KOPT-K1 (cell line): ENCODE measurements around the gene EPC1.
"Not testable (repeated sequence)": the region's sequence is repeated elsewhere in the genome, so short reads cannot be mapped to it uniquely, and the experiment has no call there.

Experiments
- H3K27ac ChIP-seq: fragments of 200-600 bp; sonication (generic); 2 replicates; pipeline ENCODE4 v1.5.1; 2016; ENCODE audit warnings: antibody characterized with exemption, mild to moderate bottlenecking, low read depth, low read length; ENCODE audit not compliant: poor library complexity, severe bottlenecking
- H3K36me3 ChIP-seq: fragments of 200-600 bp; sonication (generic); 2 replicates; pipeline ENCODE4 v1.5.1; 2017; ENCODE audit warnings: antibody characterized with exemption, mild to moderate bottlenecking, low read length, moderate library complexity; ENCODE audit not compliant: insufficient read depth
- H3K9me3 ChIP-seq: fragments of 200-600 bp; sonication (generic); 2 replicates; pipeline ENCODE4 v1.5.1; 2017; ENCODE audit warnings: antibody characterized with exemption, low read length, mild to moderate bottlenecking; ENCODE audit not compliant: insufficient read depth, poor library complexity, severe bottlenecking

EPC1 gene

GRCh38 chr10:32346551-32347362 lies at the start of gene EPC1:
Gene EPC1, minus strand, starts transcription at chr10:32347158. Its CDS starts 243 bp downstream, at chr10:32346915.
- H3K9me3 ChIP-seq = no peaks in the 10 kb centered on the region
- peak within 1 kb of the TSS; percentile 99 for H3K27ac ChIP-seq
- peaks cover 19% of the 10 kb centered on the region for H3K36me3 ChIP-seq

DNA sequence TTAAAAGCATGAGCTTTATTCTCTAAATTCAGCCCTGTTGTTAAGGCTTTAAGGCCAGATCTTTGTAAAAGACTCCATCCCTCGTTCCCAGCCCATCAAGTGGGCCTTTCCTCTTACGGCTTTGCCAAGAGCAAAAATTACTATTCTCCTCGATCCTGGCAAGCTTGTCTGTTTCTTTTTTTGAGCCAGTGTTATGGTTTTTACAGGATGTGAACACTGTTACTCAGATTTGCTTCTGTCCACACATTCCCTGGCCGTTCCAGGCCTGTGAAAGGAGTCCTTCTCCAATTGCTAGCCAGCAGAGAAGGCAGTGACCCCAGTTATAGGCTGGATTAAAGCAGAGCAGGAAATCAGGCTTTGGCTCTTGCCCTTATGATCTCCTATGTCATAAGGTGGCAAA lies 47.0 kb upstream of the EPC1 start:
- H3K27ac ChIP-seq = no peak overlapping the region
- H3K9me3 ChIP-seq = no peaks in the 10 kb centered on the region
- H3K36me3 ChIP-seq = no peaks in the 10 kb centered on the region

GRCh38 chr10:32392284-32392683 lies 45.3 kb upstream of the EPC1 start:
- not testable (repeated sequence) for H3K9me3 ChIP-seq, H3K27ac ChIP-seq, H3K36me3 ChIP-seq

DNA sequence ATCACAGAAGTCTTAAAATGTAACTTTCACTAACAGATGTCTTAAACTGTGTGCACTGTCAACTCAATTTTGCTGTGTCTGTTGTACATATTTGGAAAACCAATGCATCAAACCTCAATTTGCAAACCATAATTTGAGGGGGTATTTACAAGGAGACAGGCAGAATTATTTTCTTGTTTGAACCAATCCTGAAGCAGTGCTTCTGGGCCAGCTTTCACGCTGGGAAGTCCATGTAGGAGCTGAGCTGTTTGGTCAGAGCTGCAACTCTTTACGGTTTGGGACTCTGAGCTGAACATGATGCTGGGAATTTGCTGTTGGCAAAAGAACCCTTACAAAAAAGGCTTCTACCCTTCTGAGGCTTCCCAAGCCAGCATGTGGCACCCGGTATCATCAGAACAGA lies 43.2 kb upstream of the EPC1 start:
- no peaks in the 10 kb centered on the region for H3K9me3 ChIP-seq

GRCh38 chr10:32388258-32389027 lies 41.5 kb upstream of the EPC1 start:
- no peaks in the 10 kb centered on the region for H3K36me3 ChIP-seq
- no peak overlapping the region for H3K27ac ChIP-seq
- H3K9me3 ChIP-seq = no peaks in the 10 kb centered on the region

More for the DNA sequence above, 43.2 kb upstream of the EPC1 start:
- Histone ChIP-seq H3K36me3 (no peaks in the 10 kb centered on the region), H3K27ac (no peak overlapping the region)

GRCh38 chr10:32386623-32387260 lies 39.8 kb upstream of the EPC1 start:
- Histone ChIP-seq H3K9me3 (no peaks in the 10 kb centered on the region), H3K36me3 (no peaks in the 10 kb centered on the region), H3K27ac (no peak overlapping the region)

GRCh38 chr10:32384171-32384570 lies 37.2 kb upstream of the EPC1 start:
- Histone ChIP-seq H3K9me3 (no peaks in the 10 kb centered on the region), H3K27ac (no peak overlapping the region), H3K36me3 (no peaks in the 10 kb centered on the region)

- H3K36me3 ChIP-seq = no peaks in the 10 kb centered on the region
- H3K27ac ChIP-seq = no peak overlapping the region
- H3K9me3 ChIP-seq = no peaks in the 10 kb centered on the region
Observed at GRCh38 chr10:32381165-32381564, 34.2 kb upstream of the EPC1 start.

DNA sequence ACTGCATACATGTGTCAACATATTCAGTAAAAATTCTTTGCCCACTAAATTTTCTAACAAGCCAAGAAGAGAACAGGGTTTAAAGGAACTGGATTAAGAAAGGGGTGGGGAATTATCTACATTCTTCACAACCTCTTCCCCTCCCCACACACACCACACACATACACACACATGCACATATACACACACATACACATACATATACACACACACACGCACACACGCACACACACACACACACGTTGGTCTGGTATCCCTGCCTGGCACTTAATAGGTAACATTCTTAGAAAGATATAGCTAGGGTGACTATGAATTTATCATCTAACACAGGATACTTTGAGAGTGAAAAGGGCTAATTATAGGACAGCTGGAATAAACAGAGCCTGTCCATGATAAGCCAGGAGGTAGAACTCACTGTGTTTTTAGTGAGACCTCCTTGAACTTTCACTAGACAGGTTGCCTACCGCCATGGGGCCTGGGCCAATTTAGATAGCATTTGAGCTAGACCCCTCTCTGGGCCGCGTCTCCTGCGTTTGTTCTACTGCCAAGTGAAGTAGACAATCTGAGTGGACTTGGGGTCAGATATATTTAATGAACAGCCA lies 33.1 kb upstream of the EPC1 start:
- peak overlapping the region; percentile 84 for H3K27ac ChIP-seq
- no peaks in the 10 kb centered on the region for H3K9me3 ChIP-seq
- H3K36me3 ChIP-seq = no peaks in the 10 kb centered on the region

DNA sequence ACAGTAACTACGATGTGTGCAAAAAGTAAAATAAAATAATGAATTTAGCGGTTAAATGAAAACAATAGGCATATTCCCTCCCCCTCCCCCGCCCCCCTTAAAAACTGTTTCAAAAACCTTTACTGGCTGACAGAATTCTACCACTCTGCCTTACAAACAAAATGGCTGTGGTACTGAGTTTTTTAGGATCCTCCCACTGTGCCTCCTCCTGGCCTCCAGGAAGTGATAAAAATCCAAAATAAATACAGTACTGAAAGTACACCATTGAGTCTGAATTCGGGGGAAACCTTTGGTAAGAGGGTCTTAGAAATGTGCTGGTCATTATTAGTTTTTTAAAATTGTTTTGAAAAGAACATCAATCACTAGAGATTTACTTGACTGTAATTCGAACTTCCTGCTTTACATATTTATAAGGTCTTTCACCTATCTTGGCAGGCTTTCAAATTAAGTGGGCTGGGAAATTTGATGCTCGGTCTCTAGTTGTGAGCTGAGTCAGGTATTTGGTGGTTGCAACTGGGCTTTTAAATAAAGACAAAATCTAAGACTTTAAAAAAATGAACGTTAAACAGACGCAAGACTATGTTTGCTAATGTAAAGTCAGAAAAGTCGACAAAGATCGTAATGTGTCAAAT lies 32.5 kb upstream of the EPC1 start:
- Histone ChIP-seq H3K9me3 (no peaks in the 10 kb centered on the region), H3K36me3 (no peaks in the 10 kb centered on the region), H3K27ac (peak overlapping the region; percentile 84)

GRCh38 chr10:32378363-32379317 lies 31.7 kb upstream of the EPC1 start:
- Histone ChIP-seq H3K36me3 (no peaks in the 10 kb centered on the region; the same call in 1 of the 2 replicates), H3K9me3 (no peaks in the 10 kb centered on the region), H3K27ac (peak overlapping the region; percentile 84)

- no peaks in the 10 kb centered on the region for H3K9me3 ChIP-seq
Observed at GRCh38 chr10:32377458-32378259, 30.7 kb upstream of the EPC1 start.

GRCh38 chr10:32376771-32377170 lies 29.8 kb upstream of the EPC1 start:
- H3K27ac ChIP-seq = peak overlapping the region; percentile 84
- no peaks in the 10 kb centered on the region for H3K9me3 ChIP-seq
- H3K36me3 ChIP-seq = peaks cover 8% of the 10 kb centered on the region

More at GRCh38 chr10:32377458-32378259, 30.7 kb upstream of the EPC1 start:
- Histone ChIP-seq H3K27ac (peak overlapping the region; percentile 84), H3K36me3 (peaks cover under 1% of the 10 kb centered on the region; the same call in 1 of the 2 replicates)
